Mesothelial cell of epicardium (in vitro differentiated cells): ENCODE data around the gene CHST11. TPM values are rescaled to one million over a fixed set of nuclear protein-coding genes. Genes with fewer than 3 reads are reported as not detected.

Experiments used
- DNase-seq, 2 experiments: peaks; one replicate each; pipeline ENCODE4 v3.0.0; 2021; ENCODE audit warnings: low spot score in 2 of 2; ENCODE audit not compliant: unreplicated experiment in 2 of 2
- H3K27ac Mint-ChIP-seq: 2 replicates; pipeline ENCODE4 v1.8.0; 2021; ENCODE audit warnings: mixed read lengths
- H3K27me3 Mint-ChIP-seq: 2 replicates; pipeline ENCODE4 v1.8.0; 2021; ENCODE audit warnings: low read depth, mixed read lengths
- H3K36me3 Mint-ChIP-seq: 2 replicates; pipeline ENCODE4 v1.8.0; 2021; ENCODE audit warnings: mixed read lengths
- H3K4me1 Mint-ChIP-seq: 2 replicates; pipeline ENCODE4 v1.8.0; 2021; ENCODE audit warnings: mixed read lengths
- H3K4me3 Mint-ChIP-seq: 2 replicates; pipeline ENCODE4 v1.8.0; 2021; ENCODE audit warnings: mild to moderate bottlenecking, moderate library complexity, mixed read lengths
- H3K9me3 Mint-ChIP-seq: 2 replicates; pipeline ENCODE4 v1.8.0; 2021; ENCODE audit warnings: mixed read lengths
- total RNA-seq: library from RNA; stranded (reverse); gene quantifications from 3 replicates; pipeline ENCODE4 v1.2.1, GENCODE V29; 2021
- TF ChIP-seq, protein P1 (sequence below): fragments of 200-600 bp; sonication (generic); IDR thresholded peaks from one replicate; pipeline ENCODE4 v1.5.0; 2021; ENCODE audit warnings: antibody characterized with exemption; ENCODE audit not compliant: unreplicated experiment

Gene CHST11
- total RNA-seq, 1 donor from 2014 or later: 15.0 TPM

- H3K36me3 Mint-ChIP-seq: no peaks in the 10 kb centered on the region
- peaks cover 23% of the 10 kb centered on the region for H3K4me1 Mint-ChIP-seq
- H3K4me3 Mint-ChIP-seq: no peak overlapping the region
- no peak overlapping the region for H3K27ac Mint-ChIP-seq
- DNase-seq: no peak
- H3K9me3 Mint-ChIP-seq: peaks cover 5% of the 10 kb centered on the region
- TF ChIP-seq, protein P1, sequence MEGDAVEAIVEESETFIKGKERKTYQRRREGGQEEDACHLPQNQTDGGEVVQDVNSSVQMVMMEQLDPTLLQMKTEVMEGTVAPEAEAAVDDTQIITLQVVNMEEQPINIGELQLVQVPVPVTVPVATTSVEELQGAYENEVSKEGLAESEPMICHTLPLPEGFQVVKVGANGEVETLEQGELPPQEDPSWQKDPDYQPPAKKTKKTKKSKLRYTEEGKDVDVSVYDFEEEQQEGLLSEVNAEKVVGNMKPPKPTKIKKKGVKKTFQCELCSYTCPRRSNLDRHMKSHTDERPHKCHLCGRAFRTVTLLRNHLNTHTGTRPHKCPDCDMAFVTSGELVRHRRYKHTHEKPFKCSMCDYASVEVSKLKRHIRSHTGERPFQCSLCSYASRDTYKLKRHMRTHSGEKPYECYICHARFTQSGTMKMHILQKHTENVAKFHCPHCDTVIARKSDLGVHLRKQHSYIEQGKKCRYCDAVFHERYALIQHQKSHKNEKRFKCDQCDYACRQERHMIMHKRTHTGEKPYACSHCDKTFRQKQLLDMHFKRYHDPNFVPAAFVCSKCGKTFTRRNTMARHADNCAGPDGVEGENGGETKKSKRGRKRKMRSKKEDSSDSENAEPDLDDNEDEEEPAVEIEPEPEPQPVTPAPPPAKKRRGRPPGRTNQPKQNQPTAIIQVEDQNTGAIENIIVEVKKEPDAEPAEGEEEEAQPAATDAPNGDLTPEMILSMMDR: no peak
- H3K27me3 Mint-ChIP-seq: peaks cover 3% of the 10 kb centered on the region
Measured at GRCh38 chr12:104508752-104509446, 52.2 kb downstream of the CHST11 start.

DNA sequence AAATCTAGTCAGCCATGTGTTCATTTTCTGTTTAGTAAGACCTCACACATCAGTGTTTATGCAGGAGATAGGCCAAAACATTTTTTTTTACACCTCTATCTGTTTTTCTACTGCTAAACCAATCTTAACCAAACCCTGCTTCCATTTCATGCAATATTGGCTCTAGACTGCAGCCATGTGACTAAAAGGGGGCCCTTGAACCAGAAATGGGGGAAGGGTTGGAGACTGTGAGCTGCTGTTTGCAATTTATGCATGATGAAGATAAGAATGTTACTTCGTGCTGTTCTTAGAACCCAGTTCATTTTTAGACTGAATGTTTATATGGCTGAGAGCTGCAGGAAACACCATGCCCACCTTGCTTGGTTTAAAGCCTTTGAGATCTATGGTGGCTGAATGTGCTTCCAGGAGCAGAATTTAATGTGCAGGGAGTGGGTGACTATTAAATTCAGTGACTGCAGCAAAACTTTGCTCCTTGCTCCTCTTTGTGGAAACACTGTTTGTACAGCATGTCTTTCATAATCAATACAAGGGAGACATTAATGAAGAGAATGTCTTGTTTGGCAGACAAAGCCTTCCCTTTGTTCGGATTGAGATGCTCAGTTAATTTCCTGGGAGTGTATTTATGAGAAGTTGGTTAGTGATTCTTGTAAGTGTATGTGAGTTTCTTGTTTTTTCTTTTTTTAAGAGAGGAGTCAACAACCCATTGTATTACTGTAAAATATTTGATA is 53.6 kb downstream of the CHST11 start:
- H3K4me1 Mint-ChIP-seq: peaks cover 23% of the 10 kb centered on the region
- H3K9me3 Mint-ChIP-seq: peaks cover 5% of the 10 kb centered on the region

GRCh38 chr12:104510873-104511440 is 54.2 kb downstream of the CHST11 start:
- TF ChIP-seq, protein P1: no peak
- Mint-ChIP-seq H3K36me3 (no peaks in the 10 kb centered on the region), H3K4me1 (peaks cover 26% of the 10 kb centered on the region), H3K27me3 (peaks cover 3% of the 10 kb centered on the region), H3K9me3 (peaks cover 5% of the 10 kb centered on the region), H3K27ac (peak overlapping the region; percentile 7), H3K4me3 (no peak overlapping the region)
- DNase-seq: no peak

More for the DNA sequence above, 53.6 kb downstream of the CHST11 start:
- no peaks in the 10 kb centered on the region for H3K36me3 Mint-ChIP-seq
- peak overlapping the region; percentile 7 for H3K27ac Mint-ChIP-seq
- no peak for DNase-seq
- H3K27me3 Mint-ChIP-seq: peaks cover 3% of the 10 kb centered on the region
- no peak overlapping the region for H3K4me3 Mint-ChIP-seq
- TF ChIP-seq, protein P1: no peak

DNA sequence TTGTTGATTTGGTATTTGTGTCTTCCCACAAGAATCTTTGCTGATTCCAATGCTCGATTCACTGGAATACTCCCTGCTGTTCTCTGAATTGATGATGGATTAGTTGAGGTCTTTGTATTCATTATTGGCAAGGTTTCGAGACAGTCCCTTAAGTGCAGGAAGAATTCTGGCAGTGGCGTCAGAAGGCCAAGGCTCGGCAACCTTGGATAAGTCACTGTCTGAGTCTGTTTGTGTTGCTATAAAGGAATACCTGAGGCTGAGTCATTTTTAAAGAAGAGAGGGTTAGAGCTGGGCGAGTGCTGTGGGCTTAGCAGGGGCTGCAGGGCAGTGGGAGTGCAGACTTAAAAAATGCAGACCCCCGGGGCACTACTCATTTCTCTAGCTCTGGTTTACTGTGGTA is 56.9 kb downstream of the CHST11 start:
- TF ChIP-seq, protein P1: no peak
- peaks cover 25% of the 10 kb centered on the region for H3K4me1 Mint-ChIP-seq
- H3K27me3 Mint-ChIP-seq: no peaks in the 10 kb centered on the region
- H3K4me3 Mint-ChIP-seq: no peak overlapping the region
- H3K36me3 Mint-ChIP-seq: no peaks in the 10 kb centered on the region
- peaks cover 5% of the 10 kb centered on the region for H3K9me3 Mint-ChIP-seq
- no peak overlapping the region for H3K27ac Mint-ChIP-seq
- DNase-seq: no peak

GRCh38 chr12:104514092-104514810 is 57.5 kb downstream of the CHST11 start:
- H3K27ac Mint-ChIP-seq: no peak overlapping the region
- DNase-seq: no peak
- H3K4me1 Mint-ChIP-seq: peaks cover 24% of the 10 kb centered on the region
- peaks cover under 1% of the 10 kb centered on the region for H3K9me3 Mint-ChIP-seq
- H3K4me3 Mint-ChIP-seq: no peak overlapping the region
- no peaks in the 10 kb centered on the region for H3K36me3 Mint-ChIP-seq
- TF ChIP-seq, protein P1: no peak
- H3K27me3 Mint-ChIP-seq: no peaks in the 10 kb centered on the region
